H1 (cell line): ENCODE measurements around the gene GCAT.

Experiments
- CTCF ChIP-seq, 3 experiments: IDR thresholded peaks; 1 replicate in 2 of 3; 2 replicates in 1 of 3; pipeline versions ENCODE4 v1.5.1 to v1.6.1; 2011; ENCODE audit warnings: low read length in 3 of 3, mild to moderate bottlenecking in 3 of 3, inconsistent platforms in 2 of 3, low read depth in 1 of 3, moderate library complexity in 1 of 3; ENCODE audit not compliant: insufficient read depth in 1 of 3; ENCODE audit errors: control extremely low read depth in 1 of 3
- EP300 ChIP-seq, 2 experiments: IDR thresholded peaks; 1 replicate in 1 of 2; 2 replicates in 1 of 2; pipeline ENCODE4 v1.6.1; 2011 to 2012; ENCODE audit warnings: low read depth in 2 of 2, low read length in 2 of 2, mild to moderate bottlenecking in 2 of 2, borderline replicate concordance in 1 of 2, inconsistent platforms in 1 of 2, moderate library complexity in 1 of 2
- EZH2 ChIP-seq: fragments of 200-600 bp; sonication (generic); IDR thresholded peaks from 2 replicates; pipeline ENCODE4 v1.7.1; 2012; ENCODE audit warnings: low read depth, mild to moderate bottlenecking, moderate library complexity, low read length, inconsistent platforms; ENCODE audit not compliant: severe bottlenecking
- POLR2A ChIP-seq, 2 experiments: IDR thresholded peaks; 1 replicate in 1 of 2; 2 replicates in 1 of 2; pipeline ENCODE4 v1.6.1; 2011; ENCODE audit warnings: low read depth in 2 of 2, low read length in 2 of 2, mild to moderate bottlenecking in 2 of 2; ENCODE audit errors: control extremely low read depth in 1 of 2
- POLR2AphosphoS5 ChIP-seq: IDR thresholded peaks from 2 replicates; pipeline ENCODE4 v1.6.1; 2011; ENCODE audit warnings: low read depth, low read length
- SIN3A ChIP-seq, 2 experiments: IDR thresholded peaks in 1 of 2; conservative IDR thresholded peaks in 1 of 2; 2 replicates each; pipeline ENCODE4 v1.6.1; 2011 to 2012; ENCODE audit warnings: low read length in 2 of 2, improper control_type of control experiment in 1 of 2, low read depth in 1 of 2, mild to moderate bottlenecking in 1 of 2
- TCF12 ChIP-seq: IDR thresholded peaks from 2 replicates; pipeline ENCODE4 v1.6.1; 2011; ENCODE audit warnings: low read depth, mild to moderate bottlenecking, low read length
- ZNF274 ChIP-seq: IDR thresholded peaks from 2 replicates; pipeline ENCODE4 v1.7.0; 2012; ENCODE audit warnings: low read length, borderline replicate concordance; ENCODE audit errors: extremely low read depth

GRCh38 chr22:37776639-37777005 is 31.1 kb upstream of the GCAT start:
- TF ChIP-seq CTCF (IDR thresholded peaks at IDR 0.05; ENCODE audit: control extremely low read depth in 1 of 3, insufficient read depth in 1 of 3, low read depth in 1 of 3, low read length in 3 of 3) (no peak), POLR2AphosphoS5 (no peak), EP300 (IDR thresholded peaks at IDR 0.05; ENCODE audit: borderline replicate concordance in 1 of 2, low read depth in 2 of 2, low read length in 2 of 2) (no peak), POLR2A (IDR thresholded peaks at IDR 0.05; ENCODE audit: control extremely low read depth in 1 of 2, low read depth in 2 of 2, low read length in 2 of 2) (no peak), EZH2 (no peak), ZNF274 (no peak), SIN3A (conservative IDR thresholded peaks at IDR 0.05 in 1 of 2, IDR thresholded peaks at IDR 0.05 in 1 of 2; ENCODE audit: low read depth in 1 of 2, low read length in 2 of 2) (no peak), TCF12 (no peak)
